ENCODE measurements around the gene TIFAB. TPM values are rescaled to one million over a fixed set of nuclear protein-coding genes. Genes with fewer than 3 reads are reported as not detected.
A peak's percentile ranks its signal among the peaks of the same experiment; 100 is the strongest.

TIFAB gene
- total and polyA plus RNA-seq, 3 donors from 2014 or later: 0.06 to 1.1 (median 0.16) TPM

- WGBS, 2 donors: 33 to 35% methylated on average over 5 of the region's 5 CpGs
Measured at GRCh38 chr5:135400866-135401265, 51.3 kb downstream of the TIFAB start.

GRCh38 chr5:135399794-135400542 is 52.2 kb downstream of the TIFAB start:
- TF ChIP-seq POLR2A (IDR thresholded peaks at IDR 0.05) (no peak), CTCF (IDR thresholded peaks at IDR 0.05) (no peak)
- H3K27ac ChIP-seq: peak overlapping the region; percentile 87 to 90
- intact Hi-C loops (cut with DNase I; ENCODE audit: low total_unique reads): no loop called here
- no peaks in the 10 kb centered on the region for H3K36me3 ChIP-seq (ENCODE audit: low read depth, missing control alignments)
- H3K27me3 ChIP-seq: no peaks in the 10 kb centered on the region
- peaks cover 24% of the 10 kb centered on the region for H3K4me1 ChIP-seq
- no peaks in the 10 kb centered on the region for H3K9me3 ChIP-seq
- no peak for DNase-seq
- 25 to 32% methylated on average over 21 to 25 of the region's 25 CpGs for WGBS, 2 donors
- H3K4me3 ChIP-seq: peak overlapping the region; percentile 84 to 89

More at GRCh38 chr5:135400866-135401265, 51.3 kb downstream of the TIFAB start:
- Histone ChIP-seq H3K4me3 (no peak overlapping the region), H3K27ac (no peak overlapping the region), H3K27me3 (no peaks in the 10 kb centered on the region), H3K36me3 (ENCODE audit: low read depth, missing control alignments) (no peaks in the 10 kb centered on the region), H3K4me1 (peaks cover 16% of the 10 kb centered on the region), H3K9me3 (no peaks in the 10 kb centered on the region)
- TF ChIP-seq POLR2A (IDR thresholded peaks at IDR 0.05) (no peak), CTCF (IDR thresholded peaks at IDR 0.05) (no peak)
- intact Hi-C loops (cut with DNase I; ENCODE audit: low total_unique reads): no loop called here
- no peak for DNase-seq

GRCh38 chr5:135398855-135399793 is 53.0 kb downstream of the TIFAB start, which contains the start of gene MACROH2A1:
TSS of gene MACROH2A1 (minus strand) at chr5:135399231. CDS start at chr5:135389093, 10,138 bp downstream.
- WGBS, 2 donors: 0 to 1% methylated on average over 31 to 90 of the region's 109 CpGs

More at GRCh38 chr5:135398855-135399793, 53.0 kb downstream of the TIFAB start, which contains the start of gene MACROH2A1:
- no peaks in the 10 kb centered on the region for H3K36me3 ChIP-seq (ENCODE audit: low read depth, missing control alignments)
- no peaks in the 10 kb centered on the region for H3K27me3 ChIP-seq
- TF ChIP-seq POLR2A (IDR thresholded peaks at IDR 0.05) (peak; percentile 23), CTCF (IDR thresholded peaks at IDR 0.05) (peak in 2 of 3 experiments; percentile 1 to 2)
- intact Hi-C loops (cut with DNase I; ENCODE audit: low total_unique reads): no loop called here
- no peaks in the 10 kb centered on the region for H3K9me3 ChIP-seq
- H3K4me3 ChIP-seq: peak within 1 kb of the TSS; percentile 84 to 89
- peaks cover 29% of the 10 kb centered on the region for H3K4me1 ChIP-seq
- DNase-seq: peak; percentile 91
- H3K27ac ChIP-seq: peak within 1 kb of the TSS; percentile 87 to 90
